RWPE2 (cell line): ENCODE results near the gene ASTN2.

Experiments used
- ATAC-seq: fragments of 200-7000 bp; cut with Tn5 transposase; 3 replicates; pipeline ENCODE4 v1.9.1; 2021; ENCODE audit warnings: low read depth
- DNase-seq: peaks from one replicate; pipeline ENCODE4 v3.0.0-alpha.2; 2020; ENCODE audit warnings: low spot score
- H3K27ac ChIP-seq: fragments of 450-650 bp; 2 replicates; pipeline ENCODE4 v1.5.1; 2017; ENCODE audit warnings: mild to moderate bottlenecking; ENCODE audit not compliant: poor library complexity, severe bottlenecking
- H3K27me3 ChIP-seq: fragments of 250-450 bp; sonication (Bioruptor Pico); 2 replicates; pipeline ENCODE4 v1.5.1; 2021; ENCODE audit warnings: mild to moderate bottlenecking, moderate library complexity; ENCODE audit not compliant: insufficient read depth, poor library complexity, severe bottlenecking
- H3K36me3 ChIP-seq: fragments of 250-450 bp; sonication (Bioruptor Pico); 2 replicates; pipeline ENCODE4 v1.5.1; 2020; ENCODE audit warnings: low read depth, mild to moderate bottlenecking, moderate library complexity
- H3K4me1 ChIP-seq: fragments of 250-450 bp; sonication (Bioruptor Pico); 2 replicates; pipeline ENCODE4 v1.5.1; 2021; ENCODE audit warnings: mild to moderate bottlenecking, moderate library complexity; ENCODE audit not compliant: insufficient read depth, poor library complexity, severe bottlenecking
- H3K4me3 ChIP-seq: fragments of 250-450 bp; sonication (Bioruptor Pico); 2 replicates; pipeline ENCODE4 v1.5.1; 2021; ENCODE audit warnings: mild to moderate bottlenecking, moderate library complexity; ENCODE audit not compliant: severe bottlenecking
- H3K9me3 ChIP-seq: fragments of 250-450 bp; sonication (Bioruptor Pico); 2 replicates; pipeline ENCODE4 v1.5.1; 2021; ENCODE audit warnings: mild to moderate bottlenecking, moderate library complexity; ENCODE audit not compliant: severe bottlenecking
- TF ChIP-seq, protein P1 (sequence below): fragments of 450-650 bp; IDR thresholded peaks from one replicate; pipeline ENCODE4 v1.5.1; 2017; ENCODE audit warnings: mild to moderate bottlenecking, moderate library complexity; ENCODE audit not compliant: poor library complexity, severe bottlenecking

Gene ASTN2

GRCh38 chr9:116417464-116417863, 997.4 kb downstream of the ASTN2 start:
- Histone ChIP-seq H3K9me3 (no peaks in the 10 kb centered on the region), H3K36me3 (no peaks in the 10 kb centered on the region), H3K4me3 (no peak overlapping the region), H3K4me1 (no peaks in the 10 kb centered on the region), H3K27me3 (no peaks in the 10 kb centered on the region), H3K27ac (no peak overlapping the region)
- ATAC-seq (no peak), DNase-seq (no peak)
- TF ChIP-seq, protein P1, sequence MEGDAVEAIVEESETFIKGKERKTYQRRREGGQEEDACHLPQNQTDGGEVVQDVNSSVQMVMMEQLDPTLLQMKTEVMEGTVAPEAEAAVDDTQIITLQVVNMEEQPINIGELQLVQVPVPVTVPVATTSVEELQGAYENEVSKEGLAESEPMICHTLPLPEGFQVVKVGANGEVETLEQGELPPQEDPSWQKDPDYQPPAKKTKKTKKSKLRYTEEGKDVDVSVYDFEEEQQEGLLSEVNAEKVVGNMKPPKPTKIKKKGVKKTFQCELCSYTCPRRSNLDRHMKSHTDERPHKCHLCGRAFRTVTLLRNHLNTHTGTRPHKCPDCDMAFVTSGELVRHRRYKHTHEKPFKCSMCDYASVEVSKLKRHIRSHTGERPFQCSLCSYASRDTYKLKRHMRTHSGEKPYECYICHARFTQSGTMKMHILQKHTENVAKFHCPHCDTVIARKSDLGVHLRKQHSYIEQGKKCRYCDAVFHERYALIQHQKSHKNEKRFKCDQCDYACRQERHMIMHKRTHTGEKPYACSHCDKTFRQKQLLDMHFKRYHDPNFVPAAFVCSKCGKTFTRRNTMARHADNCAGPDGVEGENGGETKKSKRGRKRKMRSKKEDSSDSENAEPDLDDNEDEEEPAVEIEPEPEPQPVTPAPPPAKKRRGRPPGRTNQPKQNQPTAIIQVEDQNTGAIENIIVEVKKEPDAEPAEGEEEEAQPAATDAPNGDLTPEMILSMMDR: no peak

DNA sequence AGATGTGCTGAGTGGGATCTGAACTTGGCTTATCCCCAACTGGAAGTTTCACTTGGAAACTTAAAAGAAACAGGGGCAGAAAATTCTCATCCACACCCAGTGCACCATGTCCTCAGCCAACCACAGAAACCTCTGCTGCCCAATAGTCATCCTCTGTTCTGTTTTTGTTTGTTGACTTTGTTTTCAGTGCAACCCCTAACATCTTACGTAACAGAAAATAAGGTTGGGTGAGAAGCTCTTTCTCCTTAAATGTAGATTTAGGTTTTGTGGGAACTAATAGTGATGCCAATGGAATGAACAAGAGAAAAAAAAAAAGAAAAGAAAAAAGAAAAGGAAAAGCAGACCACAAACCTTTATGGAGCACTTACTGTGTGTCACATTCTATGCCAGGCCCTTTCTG, 998.4 kb downstream of the ASTN2 start:
- Histone ChIP-seq H3K4me1 (no peaks in the 10 kb centered on the region), H3K4me3 (no peak overlapping the region), H3K36me3 (no peaks in the 10 kb centered on the region), H3K9me3 (no peaks in the 10 kb centered on the region), H3K27ac (no peak overlapping the region), H3K27me3 (no peaks in the 10 kb centered on the region)
- DNase-seq (no peak), ATAC-seq (no peak)
- TF ChIP-seq, protein P1: no peak

- TF ChIP-seq, protein P1: no peak
- no peaks in the 10 kb centered on the region for H3K9me3 ChIP-seq
- no peaks in the 10 kb centered on the region for H3K36me3 ChIP-seq
- DNase-seq: no peak
- no peak overlapping the region for H3K4me3 ChIP-seq
- H3K27ac ChIP-seq: no peak overlapping the region
- H3K27me3 ChIP-seq: no peaks in the 10 kb centered on the region
- no peaks in the 10 kb centered on the region for H3K4me1 ChIP-seq
- no peak for ATAC-seq
These were observed 1000.5 kb downstream of the ASTN2 start for GRCh38 chr9:116414374-116414773.

DNA sequence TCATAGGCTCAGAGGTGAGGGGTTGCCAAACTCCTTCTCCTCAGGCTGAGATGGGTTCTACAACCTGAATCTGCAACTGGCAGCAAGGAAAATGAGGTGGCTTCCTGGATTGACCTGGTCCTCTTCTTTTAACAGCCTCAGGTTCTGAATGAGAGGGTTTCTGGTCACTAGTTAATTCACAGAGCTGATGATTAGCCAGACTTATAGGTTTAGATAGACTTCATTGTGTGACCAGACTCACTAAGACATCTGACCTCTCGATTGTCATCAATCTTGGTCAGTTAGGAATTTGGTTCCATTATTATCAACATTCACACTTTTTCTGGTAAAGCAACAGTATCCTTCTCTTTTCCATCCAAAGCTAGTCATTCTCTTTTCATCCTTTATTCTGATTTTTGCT, 1003.4 kb downstream of the ASTN2 start:
- Histone ChIP-seq H3K27ac (no peak overlapping the region), H3K4me1 (no peaks in the 10 kb centered on the region), H3K27me3 (no peaks in the 10 kb centered on the region), H3K36me3 (no peaks in the 10 kb centered on the region), H3K9me3 (no peaks in the 10 kb centered on the region), H3K4me3 (no peak overlapping the region)
- no peak for DNase-seq
- TF ChIP-seq, protein P1: no peak
- no peak for ATAC-seq

DNA sequence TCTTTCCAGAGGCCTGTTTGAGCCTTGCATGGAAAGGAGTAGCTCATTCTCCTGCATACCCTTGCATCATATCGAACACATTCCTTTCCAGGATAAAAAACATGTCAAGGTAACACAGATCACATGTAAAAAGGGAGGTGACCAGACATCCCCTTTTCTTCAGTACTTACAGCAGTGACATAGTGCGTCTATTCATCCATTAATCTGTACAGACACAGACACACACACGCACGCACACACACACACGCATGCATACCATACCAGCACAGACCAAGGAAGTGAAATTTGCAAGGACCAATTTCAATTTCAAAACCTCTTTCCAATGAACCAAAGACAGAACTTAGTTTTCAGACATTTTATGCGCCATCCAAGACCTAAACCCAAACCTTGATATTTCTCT, 1005.2 kb downstream of the ASTN2 start:
- no peaks in the 10 kb centered on the region for H3K27me3 ChIP-seq
- H3K9me3 ChIP-seq: no peaks in the 10 kb centered on the region
- no peaks in the 10 kb centered on the region for H3K36me3 ChIP-seq
- no peak for ATAC-seq
- no peak overlapping the region for H3K4me3 ChIP-seq
- H3K27ac ChIP-seq: no peak overlapping the region
- no peaks in the 10 kb centered on the region for H3K4me1 ChIP-seq
- no peak for DNase-seq
- TF ChIP-seq, protein P1: no peak
